Activated naive CD4-positive, alpha-beta T cell treated with anti-CD3 and anti-CD28 coated beads for 36 hours (primary cell): ENCODE results near the gene NGDN. TPM values are rescaled to one million over a fixed set of nuclear protein-coding genes. Genes with fewer than 3 reads are reported as not detected.

Source experiments
- CTCF ChIA-PET: fragments of 350-600 bp; sonication (Branson Sonifier 250); formaldehyde crosslinking; loops from one replicate; lab custom pipeline; 2021; ENCODE audit warnings: antibody characterized with exemption; lab: Charles Lee
- DNase-seq: peaks from one replicate; pipeline ENCODE4 v3.0.0-alpha.2; 2020
- H3K27ac Mint-ChIP-seq: one replicate; pipeline ENCODE4 v1.8.0; 2021; ENCODE audit warnings: mild to moderate bottlenecking, mixed read lengths
- H3K27me3 Mint-ChIP-seq: one replicate; pipeline ENCODE4 v1.8.0; 2021; ENCODE audit warnings: low read depth, mixed read lengths
- H3K36me3 Mint-ChIP-seq: one replicate; pipeline ENCODE4 v1.8.0; 2021; ENCODE audit warnings: low read depth, mixed read lengths
- H3K4me1 Mint-ChIP-seq: one replicate; pipeline ENCODE4 v1.8.0; 2021; ENCODE audit warnings: low read depth, mixed read lengths
- H3K4me3 Mint-ChIP-seq: one replicate; pipeline ENCODE4 v1.8.0; 2021; ENCODE audit warnings: mild to moderate bottlenecking, moderate library complexity, mixed read lengths
- H3K9me3 Mint-ChIP-seq: one replicate; pipeline ENCODE4 v1.8.0; 2021; ENCODE audit warnings: mixed read lengths
- intact Hi-C: fragments of 100-400 bp; cut with micrococcal nuclease; formaldehyde crosslinking; loops from one replicate; pipeline ENCODE4 v1.15.1; 2023
- total RNA-seq, 2 experiments: library from RNA; stranded (reverse); gene quantifications; one replicate each; pipeline ENCODE4 v1.2.3, GENCODE V29; 2021

NGDN gene
- total RNA-seq, 2 experiments from 2014 or later = 38.9 to 40.8 TPM

- no peak for DNase-seq
- Mint-ChIP-seq H3K27ac (no peak overlapping the region), H3K27me3 (no peaks in the 10 kb centered on the region), H3K4me3 (no peak overlapping the region), H3K36me3 (no peaks in the 10 kb centered on the region), H3K9me3 (no peaks in the 10 kb centered on the region), H3K4me1 (no peaks in the 10 kb centered on the region)
- CTCF ChIA-PET = interaction anchor here (0.9 kb wide), 1 partner anchor 54 kb away, joined by 3 read pairs; no protein-coding TSS in a partner anchor
- intact Hi-C loops = no loop called here
These were observed 36.0 kb upstream of the NGDN start for GRCh38 chr14:23433457-23433856.

GRCh38 chr14:23434488-23435222, 34.8 kb upstream of the NGDN start:
- CTCF ChIA-PET = interaction anchor here (1.4 kb wide), 1 partner anchor 129 kb away, joined by 4 read pairs; no protein-coding TSS in a partner anchor

GRCh38 chr14:23435543-23436326, 33.8 kb upstream of the NGDN start, which contains the start of gene MYH7:
Gene MYH7 (minus strand): TSS chr14:23435660. CDS start chr14:23433732, 1,928 bp downstream.
- Mint-ChIP-seq H3K9me3 (no peaks in the 10 kb centered on the region), H3K27ac (no peak within 1 kb of the TSS), H3K4me3 (no peak within 1 kb of the TSS), H3K36me3 (no peaks in the 10 kb centered on the region), H3K27me3 (no peaks in the 10 kb centered on the region), H3K4me1 (no peaks in the 10 kb centered on the region)
- CTCF ChIA-PET = interaction anchor here (0.8 to 1.4 kb wide), 2 partner anchors 93 to 127 kb away, joined by 3 to 4 read pairs; no protein-coding TSS in a partner anchor
- intact Hi-C loops = no loop called here
- DNase-seq = no peak

More at GRCh38 chr14:23434488-23435222, 34.8 kb upstream of the NGDN start:
- no peaks in the 10 kb centered on the region for H3K9me3 Mint-ChIP-seq
- H3K27ac Mint-ChIP-seq = no peak overlapping the region
- H3K4me3 Mint-ChIP-seq = no peak overlapping the region
- H3K4me1 Mint-ChIP-seq = no peaks in the 10 kb centered on the region
- H3K27me3 Mint-ChIP-seq = no peaks in the 10 kb centered on the region
- intact Hi-C loops = no loop called here
- no peak for DNase-seq
- no peaks in the 10 kb centered on the region for H3K36me3 Mint-ChIP-seq

- CTCF ChIA-PET = interaction anchor here (0.8 to 1.4 kb wide), 3 partner anchors 32 to 127 kb away, joined by 3 to 4 read pairs (median 3); no protein-coding TSS in a partner anchor
- Mint-ChIP-seq H3K4me1 (no peaks in the 10 kb centered on the region), H3K36me3 (no peaks in the 10 kb centered on the region), H3K4me3 (no peak overlapping the region), H3K27me3 (no peaks in the 10 kb centered on the region), H3K9me3 (no peaks in the 10 kb centered on the region), H3K27ac (no peak overlapping the region)
- DNase-seq = no peak
- intact Hi-C loops = no loop called here
These were observed 33.0 kb upstream of the NGDN start for GRCh38 chr14:23436327-23437132.

- peaks cover 2% of the 10 kb centered on the region for H3K27me3 Mint-ChIP-seq
- no peak overlapping the region for H3K4me3 Mint-ChIP-seq
- no peak overlapping the region for H3K27ac Mint-ChIP-seq
These were observed 32.1 kb upstream of the NGDN start for GRCh38 chr14:23437133-23438100.

GRCh38 chr14:23438101-23438971, 31.2 kb upstream of the NGDN start:
- intact Hi-C loops = no loop called here
- Mint-ChIP-seq H3K36me3 (no peaks in the 10 kb centered on the region), H3K27ac (no peak overlapping the region), H3K4me3 (no peak overlapping the region), H3K4me1 (no peaks in the 10 kb centered on the region), H3K9me3 (no peaks in the 10 kb centered on the region), H3K27me3 (peaks cover 2% of the 10 kb centered on the region)
- CTCF ChIA-PET = no interaction called here
- no peak for DNase-seq

More at GRCh38 chr14:23437133-23438100, 32.1 kb upstream of the NGDN start:
- CTCF ChIA-PET = interaction anchor here (1.0 kb wide), 1 partner anchor 31 kb away, joined by 3 read pairs; no protein-coding TSS in a partner anchor
- DNase-seq = no peak
- Mint-ChIP-seq H3K36me3 (no peaks in the 10 kb centered on the region), H3K4me1 (no peaks in the 10 kb centered on the region), H3K9me3 (no peaks in the 10 kb centered on the region)
- intact Hi-C loops = no loop called here

- Mint-ChIP-seq H3K4me1 (no peaks in the 10 kb centered on the region), H3K9me3 (no peaks in the 10 kb centered on the region), H3K36me3 (no peaks in the 10 kb centered on the region), H3K27me3 (peaks cover 2% of the 10 kb centered on the region), H3K4me3 (no peak overlapping the region), H3K27ac (no peak overlapping the region)
- intact Hi-C loops = no loop called here
- CTCF ChIA-PET = interaction anchor here (0.6 kb wide), 1 partner anchor 55 kb away, joined by 4 read pairs; no protein-coding TSS in a partner anchor
- DNase-seq = no peak
These were observed 30.2 kb upstream of the NGDN start for GRCh38 chr14:23439107-23439835.

GRCh38 chr14:23441076-23441475, 28.4 kb upstream of the NGDN start:
- Mint-ChIP-seq H3K27me3 (peaks cover 2% of the 10 kb centered on the region), H3K4me3 (no peak overlapping the region), H3K36me3 (no peaks in the 10 kb centered on the region), H3K27ac (no peak overlapping the region), H3K9me3 (no peaks in the 10 kb centered on the region), H3K4me1 (no peaks in the 10 kb centered on the region)
- no peak for DNase-seq
- intact Hi-C loops = no loop called here
- CTCF ChIA-PET = no interaction called here

- Mint-ChIP-seq H3K9me3 (no peaks in the 10 kb centered on the region), H3K4me3 (no peak overlapping the region), H3K36me3 (no peaks in the 10 kb centered on the region), H3K27ac (no peak overlapping the region), H3K4me1 (no peaks in the 10 kb centered on the region), H3K27me3 (peaks cover 2% of the 10 kb centered on the region)
- CTCF ChIA-PET = no interaction called here
- intact Hi-C loops = no loop called here
- DNase-seq = no peak
These were observed 26.7 kb upstream of the NGDN start for GRCh38 chr14:23442721-23443356.

GRCh38 chr14:23443411-23443812, 26.1 kb upstream of the NGDN start:
- Mint-ChIP-seq H3K4me1 (no peaks in the 10 kb centered on the region), H3K27me3 (peaks cover 2% of the 10 kb centered on the region), H3K9me3 (no peaks in the 10 kb centered on the region), H3K4me3 (no peak overlapping the region), H3K27ac (no peak overlapping the region), H3K36me3 (no peaks in the 10 kb centered on the region)
- intact Hi-C loops = no loop called here
- CTCF ChIA-PET = interaction anchor here (0.6 kb wide), 1 partner anchor 25 kb away, joined by 5 read pairs; no protein-coding TSS in a partner anchor
- no peak for DNase-seq
